ENCODE measurements around the gene GAGE2A.
A peak's percentile ranks its signal among the peaks of the same experiment; 100 is the strongest.

The GAGE2A gene

DNA sequence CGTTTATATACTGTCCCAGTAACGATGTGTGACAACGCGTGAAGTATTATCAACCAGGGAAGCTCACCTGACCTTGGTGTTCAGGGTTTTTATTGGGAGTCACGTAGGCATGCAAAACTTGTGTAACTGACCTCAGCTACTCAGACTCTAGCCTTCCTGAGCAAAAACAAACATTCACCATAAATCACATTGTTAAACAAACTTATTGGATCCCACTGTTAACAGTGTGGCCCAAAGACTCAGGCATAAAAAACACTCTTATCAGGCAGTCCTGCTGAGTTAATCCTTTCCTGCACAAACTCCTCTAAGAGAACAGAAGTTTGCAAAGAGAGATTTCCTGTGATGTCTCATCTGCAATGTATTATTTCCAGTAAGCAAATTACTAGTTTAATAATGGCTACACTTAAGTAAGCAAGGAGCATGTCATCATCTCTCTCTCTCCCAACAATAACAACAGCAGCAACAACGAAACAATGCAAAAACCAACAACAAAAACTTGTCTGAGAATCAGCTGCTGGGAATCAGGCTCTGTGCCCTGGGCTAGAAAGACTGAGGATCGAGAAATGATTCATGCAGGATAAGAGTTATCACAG lies 21.5 kb downstream of the GAGE2A start:
- H3K9me3 ChIP-seq (ENCODE audit: control insufficient read depth, insufficient read depth, low read length), result no peaks in the 10 kb centered on the region
- no peaks in the 10 kb centered on the region for H3K36me3 ChIP-seq (ENCODE audit: control insufficient read depth, insufficient read depth, low read length)
- H3K27me3 ChIP-seq (ENCODE audit: control insufficient read depth, insufficient read depth, low read length), result no peaks in the 10 kb centered on the region
- no peak for DNase-seq (ENCODE audit: low read depth, low spot score)
- H3K27ac ChIP-seq (ENCODE audit: low read length), result no peak overlapping the region
- no peaks in the 10 kb centered on the region for H3K4me1 ChIP-seq (ENCODE audit: control insufficient read depth, insufficient read depth, low read length)
- no CpG with 5 or more reads among the region's 7 CpGs for WGBS (ENCODE audit: insufficient coverage, insufficient read length)
- no peak overlapping the region for H3K4me3 ChIP-seq (ENCODE audit: low read length)

DNA sequence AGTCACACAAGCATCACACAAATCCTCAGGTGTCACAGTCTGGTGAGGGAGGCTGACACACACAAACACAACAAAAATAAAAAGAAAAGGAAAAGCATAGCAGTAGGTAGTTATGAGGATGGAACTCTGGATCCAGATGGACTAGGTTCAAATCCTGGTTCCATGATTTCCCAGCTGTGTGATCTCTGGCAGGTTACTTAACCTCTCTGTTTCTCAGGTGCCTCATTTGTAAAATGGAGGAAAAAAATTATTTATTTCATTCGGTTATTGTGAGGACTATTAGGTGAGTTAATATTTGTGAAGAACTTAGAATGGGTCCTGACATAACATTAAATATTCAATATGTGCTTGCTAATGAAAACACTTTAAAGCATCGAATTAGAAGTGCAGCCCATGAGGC lies 29.3 kb downstream of the GAGE2A start:
- WGBS (ENCODE audit: insufficient coverage, insufficient read length), result no CpG with 5 or more reads among the region's 2 CpGs
- Histone ChIP-seq H3K9me3 (ENCODE audit: control insufficient read depth, insufficient read depth, low read length) (no peaks in the 10 kb centered on the region), H3K27me3 (ENCODE audit: control insufficient read depth, insufficient read depth, low read length) (no peaks in the 10 kb centered on the region), H3K36me3 (ENCODE audit: control insufficient read depth, insufficient read depth, low read length) (no peaks in the 10 kb centered on the region), H3K27ac (ENCODE audit: low read length) (no peak overlapping the region), H3K4me3 (ENCODE audit: low read length) (no peak overlapping the region), H3K4me1 (ENCODE audit: control insufficient read depth, insufficient read depth, low read length) (no peaks in the 10 kb centered on the region)
- no peak for DNase-seq (ENCODE audit: low read depth, low spot score)

DNA sequence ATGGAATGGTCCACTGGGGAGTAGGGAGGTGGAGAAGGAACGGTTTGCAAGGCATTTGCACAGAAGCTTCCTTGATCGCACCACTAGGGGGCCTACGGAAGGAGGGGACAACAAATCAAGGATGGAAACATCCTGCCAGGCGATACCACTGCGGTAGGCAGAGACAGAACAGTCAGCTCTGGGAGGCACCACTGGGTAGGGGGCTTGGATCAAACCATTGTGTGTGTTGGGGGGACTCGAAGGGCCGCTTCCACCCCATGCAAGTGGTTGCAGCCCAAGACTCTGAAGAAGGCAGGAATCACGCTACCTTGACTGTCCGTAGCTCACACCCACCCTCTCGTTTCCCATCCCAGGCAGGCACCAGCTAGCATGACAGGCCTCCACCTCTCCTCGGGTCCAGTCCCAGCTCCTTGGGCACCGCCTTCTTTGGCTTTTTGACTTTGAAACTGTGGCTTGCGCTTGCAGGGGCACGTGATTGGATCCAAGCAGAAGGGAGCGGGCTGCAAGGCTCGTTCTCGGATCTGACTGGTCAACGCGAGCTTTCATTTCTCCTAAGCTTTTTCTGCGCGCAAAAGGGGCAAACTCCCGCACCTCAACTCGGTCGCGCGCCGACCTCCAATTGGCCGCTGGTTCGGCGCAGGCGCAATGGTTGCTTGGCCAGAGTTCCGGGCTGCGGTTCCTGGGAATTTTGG lies 37.9 kb downstream of the GAGE2A start:
- Histone ChIP-seq H3K36me3 (ENCODE audit: control insufficient read depth, insufficient read depth, low read length) (no peaks in the 10 kb centered on the region), H3K27me3 (ENCODE audit: control insufficient read depth, insufficient read depth, low read length) (no peaks in the 10 kb centered on the region), H3K9me3 (ENCODE audit: control insufficient read depth, insufficient read depth, low read length) (no peaks in the 10 kb centered on the region), H3K27ac (ENCODE audit: low read length) (no peak overlapping the region), H3K4me1 (ENCODE audit: control insufficient read depth, insufficient read depth, low read length) (no peaks in the 10 kb centered on the region), H3K4me3 (ENCODE audit: low read length) (no peak overlapping the region)
- WGBS (ENCODE audit: insufficient coverage, insufficient read length), result no CpG with 5 or more reads among the region's 33 CpGs
- DNase-seq (ENCODE audit: low read depth, low spot score), result peak; percentile 22

DNA sequence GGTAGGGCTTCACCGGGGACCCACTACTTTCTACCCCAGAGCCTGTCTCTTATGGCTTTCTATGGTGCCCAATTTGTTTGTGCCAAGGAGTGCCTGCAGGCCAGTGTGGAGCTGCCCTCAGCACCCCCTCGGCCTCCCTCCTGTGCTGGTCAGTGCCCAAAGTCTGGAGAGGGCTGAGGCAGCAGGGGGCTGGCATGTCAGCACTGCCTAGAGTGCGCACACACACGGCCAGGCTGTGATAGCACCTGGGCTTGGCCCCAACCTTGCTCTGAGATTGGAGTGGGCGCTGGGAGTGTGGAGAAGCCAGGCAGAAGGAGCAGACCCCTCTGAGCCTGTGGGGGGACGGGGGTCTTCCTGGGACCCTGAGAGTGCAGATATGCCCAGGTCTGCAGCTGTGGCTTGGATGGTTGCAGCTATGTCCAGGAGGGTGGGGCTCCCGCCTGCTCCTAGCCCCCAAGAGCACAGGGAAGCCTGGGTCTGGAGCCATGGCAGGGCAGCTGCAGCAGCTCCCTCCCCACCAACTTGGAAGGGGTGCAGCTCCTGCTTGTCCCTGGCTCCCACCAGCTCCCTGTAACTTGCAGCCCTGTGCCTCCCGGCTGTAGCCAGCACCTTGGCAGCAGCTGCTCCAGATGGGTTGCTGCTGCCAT lies 55.8 kb downstream of the GAGE2A start:
- Histone ChIP-seq H3K4me1 (ENCODE audit: control insufficient read depth, insufficient read depth, low read length) (no peaks in the 10 kb centered on the region), H3K36me3 (ENCODE audit: control insufficient read depth, insufficient read depth, low read length) (no peaks in the 10 kb centered on the region), H3K27me3 (ENCODE audit: control insufficient read depth, insufficient read depth, low read length) (no peaks in the 10 kb centered on the region), H3K27ac (ENCODE audit: low read length) (no peak overlapping the region), H3K4me3 (ENCODE audit: low read length) (no peak overlapping the region), H3K9me3 (ENCODE audit: control insufficient read depth, insufficient read depth, low read length) (no peaks in the 10 kb centered on the region)
- no CpG with 5 or more reads among the region's 8 CpGs for WGBS (ENCODE audit: insufficient coverage, insufficient read length)
- no peak for DNase-seq (ENCODE audit: low read depth, low spot score)
